Naive thymus-derived CD4-positive, alpha-beta T cell (primary cell): Measurements from ENCODE around the gene UTS2R. TPM values are rescaled to one million over a fixed set of nuclear protein-coding genes. Genes with fewer than 3 reads are reported as not detected.

ENCODE experiments used
- ATAC-seq: fragments of 150-1000 bp; cut with Tn5 transposase; 2 replicates; pipeline ENCODE4 v1.10.0; 2021; ENCODE audit warnings: mild to moderate bottlenecking, moderate library complexity
- CTCF ChIA-PET: fragments of 350-600 bp; sonication (Branson Sonifier 250); formaldehyde crosslinking; loops from one replicate; lab custom pipeline; 2021; ENCODE audit warnings: antibody characterized with exemption; lab: Charles Lee
- POLR2A ChIA-PET: fragments of 350-600 bp; sonication (Branson Sonifier 250); formaldehyde crosslinking; loops from one replicate; lab custom pipeline; 2021; ENCODE audit warnings: antibody characterized with exemption, inconsistent platforms; lab: Charles Lee
- DNase-seq, 9 donors: peaks; one replicate each; pipeline versions ENCODE4 v3.0.0 to v3.0.0-alpha.2; 2020 to 2022; ENCODE audit warnings: mixed read lengths in 1 of 9
- H3K27ac ChIP-seq: one replicate; pipeline ENCODE4 v1.7.0; 2013; ENCODE audit warnings: mild to moderate bottlenecking, low read depth, low read length, moderate library complexity
- H3K27me3 ChIP-seq, 2 donors: one replicate each; pipeline ENCODE4 v1.7.0; 2013; ENCODE audit warnings: low read length in 2 of 2, mild to moderate bottlenecking in 2 of 2, moderate library complexity in 2 of 2; ENCODE audit not compliant: control insufficient read depth in 2 of 2, insufficient read depth in 2 of 2
- H3K36me3 ChIP-seq, 3 experiments: 1 replicate in 2 of 3; 2 replicates in 1 of 3; pipeline ENCODE4 v1.7.0; 2013; ENCODE audit warnings: low read length in 3 of 3, mild to moderate bottlenecking in 3 of 3, moderate library complexity in 1 of 3; ENCODE audit not compliant: insufficient read depth in 3 of 3, control insufficient read depth in 2 of 3
- H3K4me1 ChIP-seq, 2 donors: one replicate each; pipeline ENCODE4 v1.7.0; 2013; ENCODE audit warnings: low read length in 2 of 2, mild to moderate bottlenecking in 2 of 2, moderate library complexity in 1 of 2; ENCODE audit not compliant: control insufficient read depth in 2 of 2, insufficient read depth in 2 of 2
- H3K4me3 ChIP-seq: 2 replicates; pipeline ENCODE4 v1.7.0; 2013; ENCODE audit warnings: mild to moderate bottlenecking, low read length
- H3K9me3 ChIP-seq, 3 experiments: 1 replicate in 2 of 3; 2 replicates in 1 of 3; pipeline ENCODE4 v1.7.0; 2013; ENCODE audit warnings: low read length in 3 of 3; ENCODE audit not compliant: control insufficient read depth in 2 of 3
- H3K27ac Mint-ChIP-seq, 9 donors: one replicate each; pipeline ENCODE4 v1.8.0; 2020 to 2022; ENCODE audit warnings: mixed read lengths in 9 of 9, mild to moderate bottlenecking in 8 of 9, moderate library complexity in 5 of 9, inconsistent platforms in 2 of 9
- H3K27me3 Mint-ChIP-seq, 5 donors: one replicate each; pipeline ENCODE4 v1.8.0; 2021 to 2022; ENCODE audit warnings: mixed read lengths in 5 of 5, mild to moderate bottlenecking in 1 of 5
- H3K36me3 Mint-ChIP-seq, 5 donors: one replicate each; pipeline ENCODE4 v1.8.0; 2020 to 2022; ENCODE audit warnings: mixed read lengths in 5 of 5, mild to moderate bottlenecking in 3 of 5, inconsistent platforms in 1 of 5
- H3K4me1 Mint-ChIP-seq, 7 donors: one replicate each; pipeline ENCODE4 v1.8.0; 2020 to 2022; ENCODE audit warnings: mixed read lengths in 7 of 7, mild to moderate bottlenecking in 3 of 7, inconsistent platforms in 1 of 7
- H3K4me3 Mint-ChIP-seq, 10 donors: one replicate each; pipeline ENCODE4 v1.8.0; 2020 to 2022; ENCODE audit warnings: mild to moderate bottlenecking in 10 of 10, mixed read lengths in 10 of 10, moderate library complexity in 6 of 10, inconsistent platforms in 2 of 10
- H3K9me3 Mint-ChIP-seq, 11 donors: one replicate each; pipeline ENCODE4 v1.8.0; 2020 to 2022; ENCODE audit warnings: mixed read lengths in 11 of 11, mild to moderate bottlenecking in 4 of 11, inconsistent platforms in 1 of 11, moderate library complexity in 1 of 11
- intact Hi-C, 2 donors: fragments of 100-400 bp; cut with micrococcal nuclease; formaldehyde crosslinking; loops; one replicate each; pipeline ENCODE4 v1.15.1; 2023
- polyA plus RNA-seq, 2 donors: library from polyadenylated mRNA; unstranded; fragments of 300-500 nt; fragmentation: Illumina TruSeq; gene quantifications; one replicate each; pipeline ENCODE4 v1.2.3, GENCODE V29; 2021
- total RNA-seq, 6 experiments: library from RNA in 5 of 6; stranded (reverse) in 5 of 6; gene quantifications; 1 replicate in 5 of 6; 2 replicates in 1 of 6; pipeline ENCODE4 v1.2.3 and lab custom pipeline; 2021 to 2026

The UTS2R gene
- total and polyA plus RNA-seq, 7 experiments from 2014 or later: not detected

GRCh38 chr17:82385559-82386254, 14.1 kb downstream of the UTS2R start:
- Histone ChIP-seq H3K36me3 (no peaks in the 10 kb centered on the region), H3K4me1 (peaks cover 0 to 5% of the 10 kb centered on the region in 2 donors), H3K9me3 (no peaks in the 10 kb centered on the region), H3K27me3 (no peaks in the 10 kb centered on the region), H3K27ac (no peak overlapping the region), H3K4me3 (no peak overlapping the region)
- H3K4me3 Mint-ChIP-seq: no peak overlapping the region
- ATAC-seq (no peak), DNase-seq (no peak)
- intact Hi-C loops: no loop called here
- H3K27me3 Mint-ChIP-seq: peaks cover 7 to 11% (median 10%) of the 10 kb centered on the region in 5 donors
- H3K9me3 Mint-ChIP-seq: peaks cover 0 to 3% (median 0%) of the 10 kb centered on the region in 11 donors
- ChIA-PET CTCF (no interaction called here), POLR2A (no interaction called here)
- H3K27ac Mint-ChIP-seq: no peak overlapping the region
- H3K4me1 Mint-ChIP-seq: peaks cover 5 to 10% (median 7%) of the 10 kb centered on the region in 7 donors
- no peaks in the 10 kb centered on the region for H3K36me3 Mint-ChIP-seq

GRCh38 chr17:82386255-82386831, 14.8 kb downstream of the UTS2R start:
- Mint-ChIP-seq H3K9me3 (peaks cover 0 to 2% (median 0%) of the 10 kb centered on the region in 11 donors), H3K4me3 (no peak overlapping the region), H3K27ac (no peak overlapping the region), H3K36me3 (no peaks in the 10 kb centered on the region), H3K27me3 (peaks cover under 1 to 4% (median 4%) of the 10 kb centered on the region in 5 donors), H3K4me1 (peaks cover 3 to 10% (median 7%) of the 10 kb centered on the region in 7 donors)
- DNase-seq (no peak), ATAC-seq (no peak)
- Histone ChIP-seq H3K4me1 (peaks cover 0 to 5% of the 10 kb centered on the region in 2 donors), H3K4me3 (no peak overlapping the region), H3K27ac (no peak overlapping the region), H3K36me3 (peaks cover 0 to under 1% (median 0%) of the 10 kb centered on the region in 3 experiments), H3K9me3 (no peaks in the 10 kb centered on the region), H3K27me3 (no peaks in the 10 kb centered on the region)
- CTCF ChIA-PET: no interaction called here
- intact Hi-C loops: no loop called here
- POLR2A ChIA-PET: no interaction called here

GRCh38 chr17:82386881-82387704, 15.5 kb downstream of the UTS2R start:
- Histone ChIP-seq H3K4me3 (no peak overlapping the region), H3K27ac (no peak overlapping the region), H3K9me3 (no peaks in the 10 kb centered on the region), H3K27me3 (no peaks in the 10 kb centered on the region), H3K36me3 (peaks cover 0 to 8% (median 0%) of the 10 kb centered on the region in 3 experiments), H3K4me1 (peaks cover 0 to 5% of the 10 kb centered on the region in 2 donors)
- ATAC-seq (no peak), DNase-seq (no peak)
- peak overlapping the region in 1 of 9 donors; percentile 75 for H3K27ac Mint-ChIP-seq
- H3K4me1 Mint-ChIP-seq: peaks cover 0 to 10% (median 7%) of the 10 kb centered on the region in 7 donors
- no peaks in the 10 kb centered on the region for H3K27me3 Mint-ChIP-seq
- peaks cover 0 to under 1% (median 0%) of the 10 kb centered on the region in 5 donors for H3K36me3 Mint-ChIP-seq
- ChIA-PET CTCF (no interaction called here), POLR2A (no interaction called here)
- intact Hi-C loops: no loop called here
- no peak overlapping the region for H3K4me3 Mint-ChIP-seq
- H3K9me3 Mint-ChIP-seq: peaks cover 0 to 2% (median 0%) of the 10 kb centered on the region in 11 donors

GRCh38 chr17:82387705-82388106, 16.1 kb downstream of the UTS2R start:
- Mint-ChIP-seq H3K27me3 (no peaks in the 10 kb centered on the region), H3K9me3 (peaks cover 0 to 2% (median 0%) of the 10 kb centered on the region in 11 donors), H3K4me3 (no peak overlapping the region), H3K36me3 (peaks cover 0 to 6% (median under 1%) of the 10 kb centered on the region in 5 donors), H3K27ac (peak overlapping the region in 2 of 9 donors; percentile 53 to 75), H3K4me1 (peaks cover 0 to 10% (median 7%) of the 10 kb centered on the region in 7 donors)
- CTCF ChIA-PET: no interaction called here
- ATAC-seq (peak; percentile 10), DNase-seq (no peak)
- Histone ChIP-seq H3K36me3 (peaks cover 0 to 14% (median 0%) of the 10 kb centered on the region in 3 experiments), H3K4me1 (peaks cover 0 to 5% of the 10 kb centered on the region in 2 donors), H3K4me3 (no peak overlapping the region), H3K9me3 (no peaks in the 10 kb centered on the region), H3K27me3 (no peaks in the 10 kb centered on the region), H3K27ac (no peak overlapping the region)
- POLR2A ChIA-PET: no interaction called here
- intact Hi-C loops: no loop called here

- H3K4me1 Mint-ChIP-seq: peaks cover 0 to 10% (median 7%) of the 10 kb centered on the region in 7 donors
- H3K27ac Mint-ChIP-seq: peak overlapping the region in 1 of 9 donors; percentile 75
- H3K27ac ChIP-seq: no peak overlapping the region
- ATAC-seq (no peak), DNase-seq (no peak)
- no peaks in the 10 kb centered on the region for H3K9me3 ChIP-seq
- intact Hi-C loops: no loop called here
- POLR2A ChIA-PET: no interaction called here
- peaks cover 0 to 2% (median 0%) of the 10 kb centered on the region in 11 donors for H3K9me3 Mint-ChIP-seq
- H3K36me3 Mint-ChIP-seq: peaks cover 0 to 11% (median 1%) of the 10 kb centered on the region in 5 donors
- no peaks in the 10 kb centered on the region for H3K27me3 Mint-ChIP-seq
- peaks cover 0 to 5% of the 10 kb centered on the region in 2 donors for H3K4me1 ChIP-seq
- CTCF ChIA-PET: no interaction called here
- H3K36me3 ChIP-seq: peaks cover 0 to 21% (median 0%) of the 10 kb centered on the region in 3 experiments
- H3K4me3 Mint-ChIP-seq: no peak overlapping the region
- no peak overlapping the region for H3K4me3 ChIP-seq
- no peaks in the 10 kb centered on the region for H3K27me3 ChIP-seq
Measured at GRCh38 chr17:82388223-82388921, 16.8 kb downstream of the UTS2R start.

GRCh38 chr17:82388922-82389283, 17.3 kb downstream of the UTS2R start:
- POLR2A ChIA-PET: no interaction called here
- Mint-ChIP-seq H3K4me1 (peaks cover 0 to 10% (median 7%) of the 10 kb centered on the region in 7 donors), H3K9me3 (peaks cover 0 to 2% (median 0%) of the 10 kb centered on the region in 11 donors), H3K27me3 (no peaks in the 10 kb centered on the region), H3K4me3 (no peak overlapping the region), H3K27ac (no peak overlapping the region), H3K36me3 (peaks cover 0 to 11% (median 3%) of the 10 kb centered on the region in 5 donors)
- no peak overlapping the region for H3K4me3 ChIP-seq
- intact Hi-C loops: no loop called here
- DNase-seq (no peak), ATAC-seq (no peak)
- H3K27me3 ChIP-seq: no peaks in the 10 kb centered on the region
- H3K4me1 ChIP-seq: peaks cover 0 to 5% of the 10 kb centered on the region in 2 donors
- H3K9me3 ChIP-seq: no peaks in the 10 kb centered on the region
- CTCF ChIA-PET: no interaction called here
- H3K36me3 ChIP-seq: peaks cover 0 to 24% (median 0%) of the 10 kb centered on the region in 3 experiments
- no peak overlapping the region for H3K27ac ChIP-seq
